ENCODE data around the gene CNTLN. TPM values are rescaled to one million over a fixed set of nuclear protein-coding genes. Genes with fewer than 3 reads are reported as not detected.

Gene CNTLN
- total RNA-seq, 1 donor from 2014 or later, result 7.4 TPM

DNA sequence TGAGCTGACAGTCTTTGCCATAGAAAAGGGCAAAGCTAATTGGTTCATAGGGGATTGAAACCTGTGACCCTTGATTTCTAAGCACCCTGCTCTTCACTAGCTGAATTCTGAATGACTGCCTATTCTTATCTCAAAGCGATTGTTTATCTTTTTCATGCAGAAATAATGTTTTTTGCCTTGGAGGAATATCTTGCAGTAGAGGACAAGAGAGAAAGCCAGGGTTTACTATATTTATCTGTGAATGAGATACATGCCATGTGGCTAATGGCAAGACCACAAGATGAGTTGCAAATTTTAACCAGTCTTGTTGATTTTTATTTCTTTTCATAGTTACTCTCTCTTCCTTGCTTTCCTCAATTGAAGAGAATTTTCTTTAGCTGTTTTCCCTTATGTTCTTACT is 185.0 kb downstream of the CNTLN start:
- no peak for DNase-seq
- H3K4me3 ChIP-seq, result no peak overlapping the region
- H3K27ac ChIP-seq, result no peak overlapping the region
- ATAC-seq, result no peak
- TF ChIP-seq, protein P1, sequence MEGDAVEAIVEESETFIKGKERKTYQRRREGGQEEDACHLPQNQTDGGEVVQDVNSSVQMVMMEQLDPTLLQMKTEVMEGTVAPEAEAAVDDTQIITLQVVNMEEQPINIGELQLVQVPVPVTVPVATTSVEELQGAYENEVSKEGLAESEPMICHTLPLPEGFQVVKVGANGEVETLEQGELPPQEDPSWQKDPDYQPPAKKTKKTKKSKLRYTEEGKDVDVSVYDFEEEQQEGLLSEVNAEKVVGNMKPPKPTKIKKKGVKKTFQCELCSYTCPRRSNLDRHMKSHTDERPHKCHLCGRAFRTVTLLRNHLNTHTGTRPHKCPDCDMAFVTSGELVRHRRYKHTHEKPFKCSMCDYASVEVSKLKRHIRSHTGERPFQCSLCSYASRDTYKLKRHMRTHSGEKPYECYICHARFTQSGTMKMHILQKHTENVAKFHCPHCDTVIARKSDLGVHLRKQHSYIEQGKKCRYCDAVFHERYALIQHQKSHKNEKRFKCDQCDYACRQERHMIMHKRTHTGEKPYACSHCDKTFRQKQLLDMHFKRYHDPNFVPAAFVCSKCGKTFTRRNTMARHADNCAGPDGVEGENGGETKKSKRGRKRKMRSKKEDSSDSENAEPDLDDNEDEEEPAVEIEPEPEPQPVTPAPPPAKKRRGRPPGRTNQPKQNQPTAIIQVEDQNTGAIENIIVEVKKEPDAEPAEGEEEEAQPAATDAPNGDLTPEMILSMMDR (IDR thresholded peaks at IDR 0.05), result no peak
- H3K4me1 ChIP-seq, result no peaks in the 10 kb centered on the region
- no peaks in the 10 kb centered on the region for H3K27me3 ChIP-seq
- intact Hi-C loops (cut with DNase I), result no loop called here
- no peaks in the 10 kb centered on the region for H3K36me3 ChIP-seq
- H3K9me3 ChIP-seq, result no peaks in the 10 kb centered on the region

GRCh38 chr9:17322882-17323864 is 188.3 kb downstream of the CNTLN start:
- Histone ChIP-seq H3K36me3 (no peaks in the 10 kb centered on the region), H3K9me3 (no peaks in the 10 kb centered on the region), H3K27ac (no peak overlapping the region), H3K27me3 (no peaks in the 10 kb centered on the region), H3K4me3 (no peak overlapping the region), H3K4me1 (no peaks in the 10 kb centered on the region)
- ATAC-seq (no peak), DNase-seq (no peak)
- TF ChIP-seq, protein P1 (IDR thresholded peaks at IDR 0.05), result no peak
- intact Hi-C loops (cut with DNase I), result no loop called here

DNA sequence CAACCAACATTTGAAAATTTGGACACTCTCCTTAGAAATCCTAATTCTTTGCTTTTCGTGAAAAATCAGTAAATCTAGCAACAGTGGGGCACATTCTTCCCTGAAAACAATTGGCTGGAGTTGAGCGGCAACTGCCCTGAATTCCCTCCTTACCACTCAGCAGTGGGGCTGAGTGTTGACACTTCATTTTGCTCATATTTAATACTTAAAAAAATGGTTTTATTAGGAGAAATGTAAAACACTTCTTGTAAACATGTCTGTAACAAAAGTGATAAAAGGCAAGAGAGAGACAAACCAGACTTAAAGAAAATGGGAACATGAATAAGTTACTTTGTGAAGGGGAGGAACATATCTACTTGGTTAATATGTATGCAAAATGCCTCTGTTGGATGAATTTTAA is 193.5 kb downstream of the CNTLN start:
- TF ChIP-seq, protein P1 (IDR thresholded peaks at IDR 0.05), result no peak
- H3K4me3 ChIP-seq, result no peak overlapping the region
- DNase-seq, result no peak
- intact Hi-C loops (cut with DNase I), result no loop called here
- no peak for ATAC-seq
- no peaks in the 10 kb centered on the region for H3K9me3 ChIP-seq
- no peaks in the 10 kb centered on the region for H3K4me1 ChIP-seq
- no peaks in the 10 kb centered on the region for H3K36me3 ChIP-seq
- H3K27me3 ChIP-seq, result no peaks in the 10 kb centered on the region
- H3K27ac ChIP-seq, result no peak overlapping the region

GRCh38 chr9:17330097-17330496 is 195.3 kb downstream of the CNTLN start:
- Histone ChIP-seq H3K27ac (no peak overlapping the region), H3K36me3 (no peaks in the 10 kb centered on the region), H3K27me3 (no peaks in the 10 kb centered on the region), H3K4me3 (no peak overlapping the region), H3K4me1 (no peaks in the 10 kb centered on the region), H3K9me3 (no peaks in the 10 kb centered on the region)
- ATAC-seq (no peak), DNase-seq (no peak)
- TF ChIP-seq, protein P1 (IDR thresholded peaks at IDR 0.05), result no peak
- intact Hi-C loops (cut with DNase I), result no loop called here

GRCh38 chr9:17332115-17332514 is 197.3 kb downstream of the CNTLN start:
- TF ChIP-seq, protein P1 (IDR thresholded peaks at IDR 0.05), result no peak
- no peaks in the 10 kb centered on the region for H3K27me3 ChIP-seq
- no peak overlapping the region for H3K4me3 ChIP-seq
- H3K27ac ChIP-seq, result no peak overlapping the region
- H3K4me1 ChIP-seq, result no peaks in the 10 kb centered on the region
- H3K9me3 ChIP-seq, result no peaks in the 10 kb centered on the region
- no peak for ATAC-seq
- intact Hi-C loops (cut with DNase I), result no loop called here
- no peaks in the 10 kb centered on the region for H3K36me3 ChIP-seq
- DNase-seq, result no peak

Data from upper lobe of right lung (tissue), 1 donor.